Pancreas (tissue), 10 donors: ENCODE data around the gene RDH14. TPM values are rescaled to one million over a fixed set of nuclear protein-coding genes. Genes with fewer than 3 reads are reported as not detected.

Experiments
- ATAC-seq, 4 donors: fragments of 200-7000 bp; cut with Tn5 transposase; one replicate each; pipeline versions ENCODE4 v1.8.0 to v1.9.1; 2020; ENCODE audit warnings: mild to moderate bottlenecking in 4 of 4, moderate library complexity in 4 of 4
- DNase-seq, 6 donors: peaks; one replicate each; pipeline ENCODE4 v3.0.0-alpha.2; 2020
- FAIRE-seq: peaks from 2 replicates; lab custom pipeline; 2012; peaks lifted over from hg19 to GRCh38; lab: Jason Lieb, UNC
- H3K27ac ChIP-seq, 4 donors: fragments of 200-600 bp; sonication (generic); 1 replicate in 3 of 4; 2 replicates in 1 of 4; pipeline versions ENCODE4 v1.5.0 to v1.8.0; 2020
- H3K27me3 ChIP-seq, 4 donors: fragments of 200-600 bp; one replicate each; pipeline ENCODE4 v1.8.0; 2021
- H3K36me3 ChIP-seq, 3 donors: fragments of 200-600 bp; sonication (generic) in 1 of 3; one replicate each; pipeline versions ENCODE4 v1.5.0 to v1.8.0; 2020 to 2021
- H3K4me1 ChIP-seq, 3 donors: fragments of 200-600 bp; one replicate each; pipeline ENCODE4 v1.8.0; 2021
- H3K4me3 ChIP-seq, 4 donors: fragments of 200-600 bp; sonication (generic) in 2 of 4; one replicate each; pipeline versions ENCODE4 v1.5.0 to v1.8.0; 2020 to 2021
- H3K9me3 ChIP-seq, 4 donors: fragments of 200-600 bp; one replicate each; pipeline ENCODE4 v1.8.0; 2021
- CTCF ChIP-seq, 4 donors: fragments of 200-600 bp; sonication (generic) in 3 of 4; IDR thresholded peaks; one replicate each; pipeline versions ENCODE4 v1.5.0 to v1.8.0; 2021; ENCODE audit warnings: antibody characterized with exemption in 4 of 4
- WGBS, 2 donors: extraction: QIAGEN DNeasy Blood & Tissue Kit; methylation state at CpG; one replicate each; pipeline ENCODE4 v1.1.7; 2013; 5-methylcytosine and 5-hydroxymethylcytosine counted together
- intact Hi-C, 3 donors: fragments of 100-400 bp; cut with DNase I; formaldehyde crosslinking; loops; one replicate each; pipeline versions ENCODE4 v1.11.1 to v1.14.2; 2022
- polyA plus RNA-seq, 2 donors: library from polyadenylated mRNA; stranded (reverse); fragments of 200-250 nt; gene quantifications; one replicate each; pipeline ENCODE4 v1.2.3, GENCODE V29; 2013
- total RNA-seq, 6 donors: library from RNA; stranded (reverse); fragmentation: NEBNext Ultra II Directional in 4 of 6; extraction: Animal tissue kit (Norgen Biotek cat#: 25700) in 4 of 6; gene quantifications; one replicate each; pipeline versions ENCODE4 v1.2.1 to v1.2.4, GENCODE V29; 2021 to 2023
- donor health status: healthy with polysubstance abuse.
- donor health status: DM: no; HTN: no; CAD: no; lungs with moderate emphysema.
- donor health status: DM: no; HTN: no; CAD: no.
- donor health status: control.
- donor health status: control.
- donor health status: Bipolar disorder and iron deficiency.
- donor health status: DM: yes; HTN: yes; CAD: no.
- donor health status: DM: no; HTN: no; CAD: no.
- donor health status: DM: no; HTN: no; CAD: no.
- donor health status: DM: yes; HTN: yes; CAD: no.

Gene RDH14
- total and polyA plus RNA-seq, 8 donors = 8.0 to 13.6 (median 8.9) TPM

- 73 to 91% methylated on average over 2 of the region's 2 CpGs for WGBS, 2 donors
- no peaks in the 10 kb centered on the region for H3K9me3 ChIP-seq
- DNase-seq (no peak), FAIRE-seq (no peak), ATAC-seq (no peak)
- H3K27me3 ChIP-seq = no peaks in the 10 kb centered on the region
- no peaks in the 10 kb centered on the region for H3K36me3 ChIP-seq
- intact Hi-C loops = loop anchor here in 1 of 3 donors (10.0 kb wide), 1 partner anchor 854 kb away; no protein-coding TSS in a partner anchor
- no peaks in the 10 kb centered on the region for H3K4me1 ChIP-seq
- no peak overlapping the region for H3K27ac ChIP-seq
- TF ChIP-seq CTCF (IDR thresholded peaks at IDR 0.05) = no peak
- no peak overlapping the region for H3K4me3 ChIP-seq
Measured at GRCh38 chr2:18510775-18511174, 49.7 kb downstream of the RDH14 start.

GRCh38 chr2:18506883-18507509 is 53.5 kb downstream of the RDH14 start:
- intact Hi-C loops = no loop called here
- no peaks in the 10 kb centered on the region for H3K27me3 ChIP-seq
- 78 to 88% methylated on average over 8 of the region's 8 CpGs for WGBS, 2 donors
- TF ChIP-seq CTCF (IDR thresholded peaks at IDR 0.05) = no peak
- no peaks in the 10 kb centered on the region for H3K9me3 ChIP-seq
- H3K27ac ChIP-seq = no peak overlapping the region
- no peaks in the 10 kb centered on the region for H3K4me1 ChIP-seq
- ATAC-seq (no peak), FAIRE-seq (no peak), DNase-seq (no peak)
- no peaks in the 10 kb centered on the region for H3K36me3 ChIP-seq
- no peak overlapping the region for H3K4me3 ChIP-seq

- intact Hi-C loops = no loop called here
- H3K36me3 ChIP-seq = no peaks in the 10 kb centered on the region
- no peak overlapping the region for H3K4me3 ChIP-seq
- DNase-seq (no peak), ATAC-seq (no peak), FAIRE-seq (no peak)
- WGBS, 2 donors = 49 to 51% methylated on average over 4 of the region's 4 CpGs
- no peak for TF ChIP-seq CTCF (IDR thresholded peaks at IDR 0.05)
- no peaks in the 10 kb centered on the region for H3K4me1 ChIP-seq
- H3K27me3 ChIP-seq = no peaks in the 10 kb centered on the region
- no peaks in the 10 kb centered on the region for H3K9me3 ChIP-seq
- H3K27ac ChIP-seq = no peak overlapping the region
Measured at GRCh38 chr2:18505703-18506341, 54.6 kb downstream of the RDH14 start.

Other genes with a start within 250 kb of the RDH14 start
- not detected for gene NT5C1B, start 28.9 kb upstream of the RDH14 start, total RNA-seq
- gene NT5C1B, start 28.9 kb upstream of the RDH14 start, polyA plus RNA-seq = under 1 TPM in 1 of 2 donors, not detected in 1; 0.05 TPM